NCI-H82 (cell line): ENCODE measurements around the gene TMEM131.
"Not testable (repeated sequence)": the region's sequence is repeated elsewhere in the genome, so short reads cannot be mapped to it uniquely, and the experiment has no call there.

Experiments used
- DNase-seq: peaks from one replicate; lab custom pipeline; 2025; lab: John Stamatoyannopoulos, UW

Gene TMEM131

DNA sequence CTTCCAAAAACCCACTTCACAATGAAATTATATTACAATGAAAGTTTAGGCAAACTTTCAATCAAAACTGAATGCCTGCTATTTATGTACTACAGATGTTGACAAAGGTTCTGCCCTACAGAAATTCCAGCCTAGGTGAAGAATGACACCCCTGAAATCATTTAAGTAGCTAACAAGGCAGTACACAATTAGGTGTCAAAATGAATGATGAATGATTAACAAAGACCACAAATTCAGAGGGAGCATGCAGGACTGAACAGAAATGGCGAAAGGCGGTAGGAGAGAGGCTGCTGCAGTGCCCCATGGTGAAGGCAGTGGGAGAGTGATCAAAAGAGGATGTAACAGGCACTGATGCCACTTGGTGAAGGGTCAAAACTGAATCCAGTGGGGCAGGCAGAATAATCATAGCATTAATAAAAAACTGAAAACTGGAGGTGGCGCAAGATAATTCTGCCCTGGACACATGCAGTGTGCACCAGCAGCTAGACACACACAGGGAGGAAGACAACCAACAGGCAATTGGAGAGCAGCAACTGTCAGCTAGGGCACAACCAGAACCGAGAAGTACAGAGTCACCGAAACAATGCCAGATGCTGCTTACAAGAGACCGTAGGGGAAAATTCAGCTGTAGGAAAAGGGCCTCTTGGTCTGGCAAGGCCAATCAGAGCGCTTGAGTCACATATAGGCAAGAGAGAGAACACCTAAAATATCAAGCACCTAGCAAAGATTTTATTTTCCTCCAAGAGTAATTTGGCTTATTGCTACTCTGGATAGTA lies 4.5 kb downstream of the TMEM131 start:
- no peak for DNase-seq

DNA sequence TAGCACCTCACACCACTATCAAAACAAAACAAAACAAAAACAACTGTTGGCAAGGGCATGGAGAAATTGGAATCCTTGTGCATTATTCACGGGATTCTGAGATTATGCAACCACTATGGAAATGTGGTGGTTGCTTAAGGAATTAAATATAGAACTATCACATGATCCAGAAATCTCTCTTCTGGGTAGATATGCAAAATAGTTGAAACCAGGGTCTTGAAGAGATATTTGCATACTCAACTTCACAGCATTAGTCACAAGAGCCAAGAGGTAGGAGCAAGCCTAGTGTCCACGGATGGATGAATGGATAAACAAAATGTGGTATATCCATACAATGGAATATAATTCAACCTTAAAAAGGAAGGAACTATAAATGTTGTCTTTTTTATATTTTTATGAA lies 7.0 kb downstream of the TMEM131 start:
- DNase-seq = no peak

DNA sequence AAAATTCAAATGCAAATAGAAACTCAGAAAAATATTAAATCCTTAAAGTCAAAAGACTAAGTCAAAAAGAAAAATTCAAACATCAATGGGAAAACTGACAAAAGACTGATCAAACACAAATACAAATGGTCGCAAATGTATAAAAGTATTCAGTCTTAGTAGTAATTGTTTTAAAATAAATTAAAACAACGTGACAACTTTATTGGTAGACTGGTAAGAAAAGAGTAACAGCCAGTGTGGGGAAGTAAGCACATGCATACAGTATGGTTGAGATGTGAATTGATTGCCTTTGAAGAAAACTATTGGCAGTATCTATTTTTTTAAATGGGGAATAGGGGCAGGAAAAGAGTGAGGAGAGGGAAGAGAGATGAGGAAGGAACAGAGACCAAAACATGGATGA lies 9.8 kb downstream of the TMEM131 start:
- no peak for DNase-seq

DNA sequence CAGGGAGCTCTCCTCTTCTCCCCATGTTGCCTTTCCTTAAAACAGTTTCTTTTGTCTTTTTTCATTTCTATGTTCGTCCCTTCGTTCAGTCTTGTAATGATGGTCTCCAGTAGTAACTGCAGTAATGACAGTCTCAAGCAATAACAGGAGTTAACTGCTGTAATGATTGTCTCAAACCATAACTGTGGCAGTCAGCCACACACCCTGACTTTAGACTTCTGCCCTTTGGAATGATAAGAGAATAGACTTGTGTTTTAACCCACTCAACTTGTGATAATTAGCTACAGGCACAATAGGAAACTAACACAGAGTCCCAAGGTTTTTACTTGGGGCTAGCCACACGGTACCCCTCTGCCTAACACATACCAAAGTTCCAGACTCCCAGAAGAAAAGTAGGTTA lies 12.1 kb downstream of the TMEM131 start:
- DNase-seq = no peak

DNA sequence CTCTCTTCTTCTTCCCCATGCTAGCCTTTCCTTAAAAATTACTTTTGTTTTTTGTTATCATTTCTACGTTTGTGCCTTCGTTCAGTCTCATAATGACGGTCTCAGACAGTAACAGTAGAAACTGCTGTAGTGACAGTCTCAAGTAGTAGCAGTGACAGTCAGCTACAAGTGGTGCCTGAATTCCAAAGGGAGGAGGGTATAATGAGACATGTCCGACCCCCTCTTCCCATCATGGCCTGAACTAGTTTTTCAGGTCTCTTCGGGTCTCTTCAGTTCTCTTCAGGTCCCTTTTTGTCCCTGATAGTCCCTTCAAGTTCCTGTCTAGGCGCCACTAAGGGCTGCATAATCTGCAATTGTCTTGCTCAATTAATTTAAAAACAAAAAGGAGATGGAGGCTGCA lies 12.6 kb downstream of the TMEM131 start:
- no peak for DNase-seq

DNA sequence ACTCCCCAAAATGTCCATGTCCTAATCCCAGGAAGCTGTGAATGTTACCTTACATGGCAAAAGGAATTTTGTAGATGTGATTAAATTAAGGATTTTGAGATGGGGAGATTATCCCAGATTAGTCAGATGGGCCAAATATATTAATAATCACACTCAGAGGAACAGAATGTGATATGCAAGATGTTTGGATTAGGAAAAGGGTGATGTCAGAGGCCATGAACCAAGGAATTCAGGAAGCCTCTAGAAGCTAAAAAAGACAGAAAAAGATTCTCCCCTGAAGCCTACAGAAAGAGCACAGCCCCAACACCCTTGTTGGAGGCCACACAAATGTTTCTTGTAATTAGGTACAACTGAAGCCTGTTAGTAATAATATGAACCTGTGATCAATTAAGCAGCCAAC lies 13.1 kb downstream of the TMEM131 start:
- DNase-seq = peak; percentile 27

DNA sequence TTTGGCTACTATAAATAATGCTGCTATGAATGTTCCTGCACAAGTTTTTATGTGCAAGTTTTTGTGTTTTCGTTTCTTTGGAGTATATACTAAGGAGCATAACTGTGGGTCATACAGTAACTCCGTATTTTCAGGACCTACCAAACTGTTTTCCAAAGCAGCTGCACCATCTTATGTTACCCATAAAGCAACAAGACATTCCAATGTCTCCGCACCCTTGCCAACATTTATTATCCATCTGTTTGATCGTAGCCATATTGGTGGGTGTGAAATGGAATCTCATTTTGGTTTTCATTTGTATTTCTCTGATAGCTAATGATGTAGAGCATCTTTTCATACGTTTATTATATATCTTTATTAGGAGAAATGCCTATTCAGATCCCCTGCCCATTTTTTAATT lies 13.8 kb downstream of the TMEM131 start:
- no peak for DNase-seq

DNA sequence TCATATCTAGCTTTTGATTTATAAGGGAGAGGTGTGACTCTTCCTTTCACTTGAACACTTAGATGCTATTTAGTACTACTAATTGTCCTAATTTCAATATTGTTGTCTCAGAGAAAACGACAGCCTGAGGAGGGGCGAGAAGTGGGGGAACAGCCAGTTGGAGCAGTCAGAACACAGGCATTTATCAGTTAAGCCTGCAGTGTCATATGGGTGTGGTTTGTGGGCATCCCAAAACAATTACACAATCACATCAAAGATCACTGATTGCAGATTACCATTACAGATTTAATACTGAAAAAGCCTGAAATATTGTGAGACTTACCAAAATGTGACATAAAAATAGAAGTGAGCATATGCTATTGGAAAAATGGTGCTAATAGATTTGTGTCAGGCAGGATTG lies 15.8 kb downstream of the TMEM131 start:
- no peak for DNase-seq

DNA sequence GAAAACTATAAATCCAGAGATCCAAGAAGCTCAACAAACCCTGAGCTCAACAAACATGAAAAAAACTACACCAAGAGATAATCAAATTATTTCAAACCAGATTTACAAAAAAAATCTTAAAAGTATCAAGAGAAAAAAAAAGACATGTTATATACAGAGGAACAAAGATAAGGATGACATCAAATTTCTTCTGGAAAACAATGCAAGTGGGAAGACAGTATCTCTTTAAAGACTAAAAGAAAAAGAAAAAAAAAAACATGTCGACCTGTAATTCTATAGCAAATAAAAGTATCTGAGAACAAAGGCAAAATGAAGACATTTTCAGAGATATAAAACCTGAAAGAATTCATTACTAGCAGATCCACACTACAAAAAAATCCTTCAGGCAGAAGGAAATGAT lies 21.3 kb downstream of the TMEM131 start:
- DNase-seq = no peak

DNA sequence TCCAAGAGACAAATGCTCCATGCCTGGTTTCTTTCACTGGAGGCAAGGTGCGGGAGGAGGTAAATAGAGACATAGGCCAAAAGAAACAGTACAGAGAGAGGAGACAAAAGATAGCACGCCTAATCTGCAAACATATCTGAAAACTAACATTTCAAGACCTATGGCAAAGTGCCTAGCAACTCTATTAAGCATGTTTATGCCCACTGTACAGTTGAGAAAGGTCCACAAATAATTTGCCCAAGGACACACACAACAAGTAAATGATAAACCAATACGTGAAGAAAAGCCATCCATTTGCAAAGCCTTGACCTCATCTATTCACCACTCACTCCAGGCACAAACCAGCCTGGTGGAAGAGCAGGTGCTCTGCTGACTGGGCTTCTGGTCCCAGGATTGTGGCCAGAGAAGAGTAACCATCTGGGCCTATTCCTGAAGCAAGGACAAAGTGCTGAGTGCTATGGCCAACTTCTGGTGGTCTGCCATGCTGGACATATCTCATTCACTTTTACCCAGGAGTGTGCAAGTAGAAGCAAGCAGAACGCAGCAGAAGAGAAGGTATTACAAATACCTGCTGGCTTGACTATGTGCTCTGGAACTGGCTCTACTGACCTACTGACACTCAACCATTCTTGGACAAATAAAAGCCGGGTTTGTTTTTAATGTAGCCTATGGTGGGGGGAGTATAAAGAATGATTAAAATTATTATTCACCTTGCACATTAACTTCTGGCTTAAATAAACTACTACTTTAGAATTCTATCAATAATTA lies 25.3 kb downstream of the TMEM131 start:
- DNase-seq = no peak

DNA sequence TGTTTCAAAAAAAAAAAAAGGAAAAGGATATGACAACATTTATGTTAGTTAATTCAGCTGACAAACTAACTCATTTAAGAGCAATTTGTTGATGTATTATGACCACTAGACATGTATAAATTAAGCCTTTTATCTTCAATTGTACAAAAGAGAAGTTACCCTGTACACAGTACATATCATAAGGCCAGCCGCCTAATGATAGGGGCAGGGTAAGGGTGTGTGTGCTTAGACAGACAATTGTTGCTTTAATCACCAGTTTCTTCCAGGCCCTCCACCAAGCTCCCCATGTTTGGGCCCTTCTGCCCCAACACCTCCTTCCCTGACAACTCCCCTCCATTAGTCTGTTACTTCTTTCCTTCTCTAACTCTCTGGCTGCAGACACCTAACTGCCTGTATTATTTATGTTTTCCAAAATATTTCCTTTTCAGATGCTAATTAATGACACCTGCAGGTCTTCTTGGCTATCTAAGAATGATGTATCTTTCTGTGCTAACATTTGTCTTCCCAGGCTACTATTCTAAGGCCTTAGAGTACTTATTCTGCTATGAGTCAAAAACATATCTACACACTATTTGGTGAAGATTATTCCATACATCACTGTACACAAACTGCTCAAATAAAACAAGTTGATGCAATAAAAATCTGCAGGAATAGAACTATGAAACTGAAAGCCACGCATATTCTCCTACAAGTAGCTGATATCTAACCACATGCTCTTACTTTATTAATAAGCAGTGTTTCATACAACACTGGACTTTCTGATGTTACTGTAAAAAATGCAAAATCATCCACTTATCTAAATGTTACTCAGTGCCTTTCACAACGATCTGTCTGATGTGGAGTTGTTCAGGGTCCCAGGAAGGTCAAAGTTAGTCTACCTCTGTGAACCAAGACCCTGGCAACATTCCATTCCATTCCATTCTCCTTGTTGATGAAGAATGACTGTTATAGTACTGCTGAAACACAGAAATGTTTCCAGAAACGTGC lies 26.4 kb downstream of the TMEM131 start:
- DNase-seq = no peak

DNA sequence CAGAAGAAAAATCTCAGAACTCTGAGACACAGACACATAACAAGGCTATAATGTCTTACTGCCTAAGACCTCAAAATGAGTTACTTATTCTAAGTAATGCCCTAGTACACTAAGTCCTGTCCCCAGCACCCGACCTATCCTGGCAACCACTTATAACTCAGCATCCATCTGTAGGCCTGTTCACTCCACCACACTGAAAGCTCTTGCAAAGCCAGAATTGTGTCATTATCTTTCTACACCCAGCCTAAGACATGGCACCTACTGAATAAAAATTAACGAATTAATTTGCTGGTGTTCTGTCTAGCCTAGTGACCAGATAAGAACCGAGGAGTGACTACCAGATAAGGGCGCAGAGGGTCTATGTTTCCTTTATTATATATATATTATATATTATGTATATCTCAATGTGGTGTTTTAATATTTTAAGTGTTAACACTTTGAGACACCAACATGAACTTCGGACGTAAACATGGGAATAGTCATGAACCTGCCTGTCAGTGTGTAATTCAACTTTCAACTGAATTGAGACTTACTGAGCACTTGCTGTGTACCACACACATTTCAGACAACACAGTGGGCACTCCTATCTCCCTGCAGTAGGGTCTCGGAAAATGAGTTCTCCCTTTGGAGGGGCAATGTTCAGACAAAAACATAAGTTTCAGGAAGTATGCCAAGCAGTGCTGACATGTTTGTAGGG lies 27.7 kb downstream of the TMEM131 start:
- no peak for DNase-seq

DNA sequence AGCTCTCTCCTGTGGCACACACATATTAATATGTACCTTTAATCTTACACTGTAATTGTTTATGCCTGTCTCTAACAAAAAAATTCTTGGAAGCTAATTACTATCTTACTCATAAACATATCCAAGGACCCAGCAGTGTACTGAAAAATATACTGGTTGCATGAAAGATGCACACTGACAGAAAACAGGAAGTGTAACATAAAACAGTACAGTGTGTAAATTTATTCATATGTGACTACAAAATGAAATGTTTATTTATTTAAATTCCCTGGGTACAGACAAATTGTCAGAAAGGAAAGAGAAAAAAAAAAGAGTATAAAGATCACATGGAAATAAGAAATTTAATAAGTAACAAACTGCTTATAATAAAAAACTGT lies 28.5 kb downstream of the TMEM131 start:
- no peak for DNase-seq

DNA sequence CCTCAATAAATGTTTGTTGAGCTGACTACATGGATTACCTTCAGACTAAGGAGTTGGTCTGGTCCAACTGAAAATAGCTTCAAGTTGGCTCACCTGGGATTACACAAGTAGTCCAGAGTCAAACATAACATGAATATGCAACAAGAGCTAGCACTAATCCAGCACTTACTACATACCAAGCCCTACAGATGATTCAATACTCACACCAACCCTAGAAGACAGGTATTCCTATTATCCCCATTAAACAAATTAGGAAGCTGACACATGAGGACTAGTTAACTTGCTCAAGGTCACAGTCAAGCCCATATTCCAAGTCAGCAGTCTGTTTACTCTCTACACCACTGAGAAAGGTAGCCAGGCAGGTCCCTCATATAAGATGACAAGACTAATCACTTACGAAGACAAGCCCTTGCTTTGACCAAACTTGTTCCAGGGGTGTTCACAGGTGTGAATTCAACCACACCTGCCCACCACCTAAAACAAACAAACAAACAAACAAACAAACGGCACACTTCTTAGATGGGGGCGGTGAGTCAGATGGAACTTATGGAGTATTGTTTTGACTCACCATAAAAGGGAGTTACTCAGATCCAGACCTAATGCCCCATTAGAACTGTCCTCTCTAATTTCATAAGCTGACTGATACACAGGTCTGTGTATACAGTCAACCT lies 29.1 kb downstream of the TMEM131 start:
- DNase-seq = no peak

DNA sequence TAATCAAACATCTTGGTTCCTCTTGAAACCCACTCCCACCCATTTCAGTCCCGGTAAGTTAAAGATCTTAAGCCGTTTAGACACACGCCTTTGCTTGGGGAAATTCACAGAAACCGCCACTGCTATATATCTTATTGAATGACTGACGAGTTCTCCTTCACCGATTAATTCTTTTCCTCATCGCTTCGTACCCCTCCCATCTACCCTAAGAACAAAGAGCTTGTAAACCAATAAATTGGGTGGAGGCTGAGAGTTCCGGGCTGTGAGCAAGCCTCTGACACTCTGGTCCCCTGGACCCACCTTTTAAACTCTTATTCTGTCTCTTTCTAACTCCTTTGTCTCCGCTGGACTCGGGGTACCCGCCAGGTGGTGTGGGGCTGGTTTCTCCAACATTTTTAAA lies 30.6 kb downstream of the TMEM131 start:
- DNase-seq = no peak

DNA sequence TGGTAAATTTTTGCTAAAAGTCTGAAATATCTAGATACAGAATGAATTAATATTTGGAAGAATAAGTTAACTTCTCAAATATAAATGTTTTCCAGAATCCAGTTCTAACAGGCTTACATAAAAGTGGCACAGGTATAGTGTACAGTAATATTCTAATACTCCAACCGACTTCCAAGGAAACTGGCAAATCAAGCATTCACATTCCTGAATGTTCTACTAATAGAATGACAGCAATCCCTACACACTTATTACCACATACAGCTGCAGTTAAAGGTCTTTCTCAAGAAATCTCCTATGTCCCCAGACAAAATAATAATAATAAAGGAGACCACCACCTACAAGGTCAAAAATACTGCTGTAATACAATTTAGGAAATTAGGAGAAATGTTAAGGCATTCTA lies 31.9 kb downstream of the TMEM131 start:
- DNase-seq = no peak

DNA sequence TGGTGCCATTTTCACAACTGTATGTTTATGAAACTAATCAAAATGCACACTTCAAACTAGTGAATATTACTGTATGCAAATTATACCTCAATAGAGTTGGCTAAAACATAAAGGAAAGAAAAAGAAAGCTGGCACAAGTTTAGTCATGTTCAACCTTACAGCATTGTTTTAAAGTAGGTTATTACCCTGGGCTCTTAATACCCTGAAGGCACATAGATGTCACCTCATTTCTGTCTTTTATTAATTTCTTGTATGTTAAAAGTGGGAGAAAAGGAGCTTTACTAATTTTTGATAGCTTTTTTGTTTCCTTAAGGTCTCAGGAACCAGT lies 32.7 kb downstream of the TMEM131 start:
- DNase-seq = no peak

DNA sequence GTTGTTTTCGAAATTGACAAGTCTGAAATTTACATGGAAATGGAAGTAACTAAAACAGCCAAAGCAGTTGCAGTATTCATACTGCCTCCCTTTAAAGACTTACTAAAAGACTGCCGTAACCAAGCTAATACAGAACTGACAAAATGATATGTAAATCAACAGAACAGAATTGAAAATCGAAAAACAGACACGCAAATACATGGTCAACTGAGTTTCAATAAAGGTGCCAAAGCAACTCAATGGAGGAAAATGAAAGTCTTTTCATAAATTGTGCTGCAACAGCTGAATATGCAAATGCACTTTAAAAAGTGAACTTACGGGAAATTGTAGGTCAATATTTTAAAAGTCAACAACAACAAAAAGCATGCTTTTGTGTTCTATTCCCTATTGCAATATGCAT lies 34.2 kb downstream of the TMEM131 start:
- no peak for DNase-seq

DNA sequence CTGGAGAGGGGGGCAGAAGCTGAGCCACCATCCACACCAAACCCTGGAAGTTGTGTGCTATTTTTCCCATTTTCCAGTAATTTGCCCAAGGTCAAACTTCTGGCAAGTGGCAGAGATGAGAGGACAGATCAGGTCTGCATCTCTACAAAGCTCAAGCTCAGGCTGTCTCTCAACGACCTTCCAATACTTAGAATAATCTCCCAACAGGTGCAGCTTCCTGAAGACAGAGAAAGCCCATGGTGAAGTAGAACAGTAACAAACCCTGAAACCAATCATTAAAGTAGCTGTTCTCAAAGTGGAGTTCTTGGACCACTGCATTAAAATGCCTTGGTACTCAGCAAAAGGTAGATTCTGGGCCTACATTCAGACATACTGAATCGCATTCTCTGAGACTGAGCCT lies 37.6 kb downstream of the TMEM131 start:
- DNase-seq = no peak

DNA sequence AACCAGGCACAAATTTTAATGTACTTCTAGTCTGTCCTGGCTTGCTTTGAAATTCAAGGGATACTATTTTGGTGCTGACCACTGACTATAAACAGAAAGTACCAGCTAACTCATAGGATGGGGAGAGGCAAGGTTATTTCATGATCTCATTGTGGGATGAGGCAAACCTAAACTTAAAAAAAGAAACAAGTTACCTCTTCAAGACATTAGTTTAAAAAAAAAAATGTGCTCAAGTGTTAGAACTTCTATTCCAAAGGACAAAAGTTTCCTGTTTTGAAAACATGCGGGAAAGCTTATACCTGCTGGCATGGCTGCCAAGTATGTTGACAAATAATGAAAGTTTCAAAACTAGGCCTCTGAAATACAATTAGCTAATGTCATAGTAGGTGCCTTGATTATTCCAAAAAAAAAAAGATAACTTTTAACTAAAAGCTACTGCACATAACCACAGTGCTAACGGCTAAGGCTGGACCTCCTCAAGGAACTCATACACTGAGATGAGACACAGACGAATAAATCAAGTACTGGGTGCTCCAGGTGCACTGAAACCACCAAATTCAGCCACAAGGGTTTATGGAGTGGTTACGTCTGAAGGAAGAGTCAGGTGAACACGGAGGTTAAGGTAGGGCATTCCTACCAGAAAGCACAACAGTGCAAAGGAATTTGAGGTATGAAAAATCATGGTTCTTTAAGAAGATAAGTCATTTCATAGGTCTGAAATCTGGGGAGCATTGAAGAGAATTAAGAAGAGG lies 38.1 kb downstream of the TMEM131 start:
- no peak for DNase-seq

DNA sequence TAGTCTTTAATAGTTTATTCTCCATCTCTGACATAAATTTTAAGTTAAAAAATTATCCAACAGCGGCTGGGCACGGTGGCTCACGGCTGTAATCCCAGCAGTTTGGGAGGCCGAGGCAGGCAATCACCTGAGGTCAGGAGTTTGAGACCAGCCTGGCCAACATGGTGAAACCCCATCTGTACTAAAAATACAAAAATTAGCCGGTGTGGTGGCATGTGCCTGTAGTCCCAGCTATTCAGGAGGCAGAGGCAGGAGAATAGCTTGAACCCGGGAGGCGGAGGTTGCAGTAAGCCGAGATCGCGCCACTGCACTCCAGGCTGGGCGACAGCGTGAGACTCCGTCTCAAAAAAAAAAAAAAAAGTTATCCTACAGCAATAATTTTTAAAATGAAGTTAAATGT lies 39.0 kb downstream of the TMEM131 start:
- not testable (repeated sequence) for DNase-seq
